ENCODE measurements around the gene ZFAND2A.
"Not testable (repeated sequence)": the region's sequence is repeated elsewhere in the genome, so short reads cannot be mapped to it uniquely, and the experiment has no call there.

Gene ZFAND2A

DNA sequence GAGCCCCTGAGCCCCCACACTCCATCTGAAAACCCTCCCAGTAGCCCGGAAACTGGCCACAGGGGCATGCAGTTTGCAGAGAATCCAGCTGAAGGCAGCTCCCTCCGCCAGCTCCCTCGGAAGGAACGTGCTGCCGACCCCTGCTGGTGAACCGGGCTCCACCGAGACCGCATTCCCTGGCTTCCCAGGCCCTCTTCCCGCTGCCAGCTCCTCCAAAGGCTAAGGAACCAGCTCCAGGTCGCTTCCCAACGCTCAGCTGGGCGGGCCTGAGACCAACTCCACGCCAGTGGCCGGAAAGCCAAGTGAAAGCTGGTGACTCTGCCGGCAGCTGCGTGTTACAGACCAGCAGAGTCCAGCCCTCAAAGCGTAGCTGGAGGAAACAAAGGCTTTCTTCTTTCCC is 36.3 kb downstream of the ZFAND2A start:
- DNase-seq (ENCODE audit: low spot score), result no peak

DNA sequence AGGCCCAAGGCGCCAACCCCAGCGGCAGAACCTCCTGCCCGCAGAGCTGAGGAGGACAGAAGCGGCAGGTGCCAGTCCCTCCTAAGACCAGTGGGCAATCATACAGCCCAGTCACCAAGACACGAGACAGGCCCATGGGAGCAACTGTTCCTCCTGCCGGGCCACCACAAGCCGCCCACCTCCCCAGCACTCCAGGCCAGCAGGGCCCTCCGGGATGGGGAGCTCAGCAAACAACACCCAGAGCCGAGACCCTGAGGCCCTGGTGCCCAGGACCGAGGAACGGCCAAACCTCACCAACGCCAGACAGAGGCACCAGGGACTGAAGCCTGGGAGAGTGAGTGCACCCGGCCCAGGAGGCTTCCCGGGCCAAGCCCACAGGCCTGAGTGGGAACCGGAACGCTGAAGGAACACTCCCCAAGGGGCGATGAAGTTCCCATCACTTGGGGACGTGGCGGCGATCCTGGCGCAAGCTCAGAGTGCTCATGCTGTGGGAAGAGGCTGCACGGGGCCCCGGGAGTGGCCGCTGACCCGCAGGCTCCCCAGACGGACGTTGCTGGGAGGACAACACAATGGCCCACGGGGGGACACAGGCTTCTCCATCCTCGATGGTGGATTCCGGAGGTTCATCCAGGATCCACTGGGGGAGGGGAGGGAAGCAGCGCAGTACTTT is 37.0 kb downstream of the ZFAND2A start:
- no peak for DNase-seq (ENCODE audit: low spot score)

DNA sequence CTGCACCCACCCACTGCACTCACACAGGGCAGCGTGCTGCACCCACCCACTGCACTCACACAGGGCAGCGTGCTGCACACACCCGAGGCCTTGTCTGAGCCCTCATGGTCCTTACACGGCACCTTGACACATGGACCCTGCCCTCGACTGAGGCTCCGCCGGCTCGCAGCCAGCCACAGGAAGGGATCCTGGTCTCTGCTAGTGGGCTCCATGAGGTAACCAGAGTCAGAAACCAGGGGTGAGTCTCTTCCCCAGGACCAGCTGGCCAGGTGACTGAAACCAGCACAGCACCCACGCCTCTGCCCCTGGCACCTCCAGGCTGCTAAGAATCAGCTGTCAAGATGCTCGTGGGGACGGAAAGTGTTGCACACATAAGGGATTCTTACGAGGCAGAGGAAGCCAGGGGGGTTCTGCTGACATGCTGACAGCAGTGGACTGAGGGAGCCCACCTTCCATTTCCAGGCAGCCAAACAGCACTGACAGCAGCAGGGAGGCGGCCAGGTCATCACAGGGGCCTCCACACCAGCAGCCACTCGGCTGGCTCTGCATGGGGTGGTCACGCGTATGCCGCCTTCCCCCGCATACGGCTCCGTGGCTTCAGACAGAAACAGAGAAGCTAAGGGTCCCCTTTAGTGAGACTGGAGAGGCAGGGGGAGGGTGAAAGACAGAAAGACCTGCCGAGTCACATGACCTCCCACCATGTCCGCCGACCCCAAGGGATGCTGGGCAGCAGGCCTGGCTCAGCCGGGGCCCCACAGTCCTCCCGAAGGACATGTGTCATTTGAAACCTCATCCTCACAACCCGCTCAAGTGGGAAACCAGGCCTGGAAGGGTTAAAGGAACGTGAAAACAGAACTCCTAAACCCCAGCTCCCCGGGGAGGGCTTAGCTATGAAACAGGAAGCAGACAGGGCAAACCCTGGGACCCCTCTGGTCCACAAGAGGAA is 37.8 kb downstream of the ZFAND2A start:
- no peak for DNase-seq (ENCODE audit: low spot score)

DNA sequence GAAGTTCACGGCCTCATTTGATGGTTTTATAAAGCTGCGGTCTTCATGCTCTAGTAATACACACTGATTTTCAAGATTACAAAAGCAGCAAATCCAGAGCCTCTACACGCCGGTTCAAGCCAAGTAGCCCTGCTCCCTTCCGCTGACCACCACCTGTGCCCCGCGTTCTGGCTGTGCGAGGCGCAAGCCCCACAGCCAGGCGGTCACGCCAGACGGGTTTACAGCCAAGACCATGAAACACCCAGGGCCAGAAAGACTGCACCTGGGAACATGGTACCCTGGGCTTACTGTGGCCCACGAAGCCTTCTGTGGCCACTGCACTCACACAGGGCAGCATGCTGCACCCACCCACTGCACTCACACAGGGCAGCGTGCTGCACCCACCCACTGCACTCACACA is 38.5 kb downstream of the ZFAND2A start:
- no peak for DNase-seq (ENCODE audit: low spot score)

DNA sequence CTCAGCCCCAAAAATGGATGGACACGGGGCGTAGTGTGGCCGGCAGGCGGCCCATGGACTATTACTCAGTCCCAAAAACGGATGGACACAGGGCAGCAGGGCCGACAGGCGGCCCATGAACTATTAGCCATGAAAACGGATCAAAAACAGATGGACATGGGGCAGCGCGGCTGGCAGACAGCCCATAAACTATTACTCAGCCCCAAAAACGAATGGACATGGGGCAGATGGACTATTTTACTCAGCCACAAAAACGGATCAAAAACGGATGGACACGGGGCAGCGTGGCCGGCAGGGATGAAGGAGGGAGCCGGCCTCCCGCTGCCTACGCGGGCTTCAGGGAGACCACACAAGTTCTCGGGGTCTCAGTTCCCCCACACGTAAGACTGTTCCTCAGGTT is 39.2 kb downstream of the ZFAND2A start:
- DNase-seq (ENCODE audit: low spot score), result no peak

DNA sequence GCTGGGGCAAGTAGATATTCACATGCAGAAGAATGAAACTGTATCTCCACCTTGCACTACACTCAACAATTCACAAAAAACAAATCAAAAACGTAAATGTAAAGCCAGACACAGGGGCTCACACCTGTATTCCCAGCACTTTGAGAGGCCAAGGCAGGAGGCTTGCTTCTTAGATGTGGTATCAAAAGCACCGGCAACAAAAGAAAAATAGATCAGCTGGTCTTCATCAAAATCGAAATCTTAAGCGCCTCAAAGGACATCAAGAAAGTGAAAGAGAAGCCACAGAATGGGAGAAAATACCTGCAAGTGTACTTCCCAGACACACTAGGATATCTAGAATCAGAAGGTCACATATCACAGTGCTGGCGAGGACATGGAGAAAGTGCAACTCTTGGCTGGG is 40.8 kb downstream of the ZFAND2A start:
- DNase-seq (ENCODE audit: low spot score), result no peak

DNA sequence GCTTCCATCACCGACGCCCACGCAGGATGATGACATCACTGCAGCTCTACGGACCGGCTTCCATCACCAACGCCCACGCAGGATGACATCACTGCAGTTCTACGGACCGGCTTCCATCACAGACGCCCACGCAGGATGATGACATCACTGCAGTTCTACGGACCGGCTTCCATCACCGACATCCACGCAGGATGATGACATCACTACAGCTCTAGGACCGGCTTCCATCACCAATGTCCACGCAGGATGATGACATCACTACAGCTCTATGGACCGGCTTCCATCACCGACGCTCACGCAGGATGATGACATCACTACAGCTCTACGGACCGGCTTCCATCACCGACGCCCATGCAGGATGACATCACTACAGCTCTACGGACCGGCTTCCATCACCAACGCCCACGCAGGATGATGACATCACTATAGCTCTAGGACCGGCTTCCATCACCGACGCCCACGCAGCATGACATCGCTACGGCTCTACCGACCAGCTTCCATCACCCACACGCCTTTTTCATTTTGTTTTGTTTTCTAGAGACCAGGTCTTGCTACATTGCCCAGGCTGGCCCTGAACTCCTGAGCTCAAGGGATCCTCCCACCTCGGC is 42.6 kb downstream of the ZFAND2A start:
- DNase-seq (ENCODE audit: low spot score), result no peak

DNA sequence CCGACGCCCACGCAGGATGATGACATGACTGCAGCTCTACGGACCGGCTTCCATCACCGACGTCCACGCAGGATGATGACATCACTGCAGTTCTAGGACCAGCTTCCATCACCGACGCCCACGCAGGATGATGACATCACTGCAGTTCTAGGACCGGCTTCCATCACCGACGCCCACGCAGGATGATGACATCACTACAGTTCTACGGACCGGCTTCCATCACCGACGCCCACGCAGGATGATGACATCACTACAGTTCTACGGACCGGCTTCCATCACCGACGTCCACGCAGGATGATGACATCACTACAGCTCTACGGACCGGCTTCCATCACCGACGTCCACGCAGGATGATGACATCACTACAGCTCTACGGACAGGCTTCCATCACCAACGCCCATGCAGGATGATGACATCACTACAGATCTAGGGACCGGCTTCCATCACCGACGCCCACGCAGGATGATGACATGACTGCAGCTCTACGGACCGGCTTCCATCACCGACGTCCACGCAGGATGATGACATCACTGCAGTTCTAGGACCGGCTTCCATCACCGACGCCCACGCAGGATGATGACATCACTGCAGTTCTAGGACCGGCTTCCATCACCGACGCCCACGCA is 43.5 kb downstream of the ZFAND2A start:
- DNase-seq (ENCODE audit: low spot score), result not testable (repeated sequence)

DNA sequence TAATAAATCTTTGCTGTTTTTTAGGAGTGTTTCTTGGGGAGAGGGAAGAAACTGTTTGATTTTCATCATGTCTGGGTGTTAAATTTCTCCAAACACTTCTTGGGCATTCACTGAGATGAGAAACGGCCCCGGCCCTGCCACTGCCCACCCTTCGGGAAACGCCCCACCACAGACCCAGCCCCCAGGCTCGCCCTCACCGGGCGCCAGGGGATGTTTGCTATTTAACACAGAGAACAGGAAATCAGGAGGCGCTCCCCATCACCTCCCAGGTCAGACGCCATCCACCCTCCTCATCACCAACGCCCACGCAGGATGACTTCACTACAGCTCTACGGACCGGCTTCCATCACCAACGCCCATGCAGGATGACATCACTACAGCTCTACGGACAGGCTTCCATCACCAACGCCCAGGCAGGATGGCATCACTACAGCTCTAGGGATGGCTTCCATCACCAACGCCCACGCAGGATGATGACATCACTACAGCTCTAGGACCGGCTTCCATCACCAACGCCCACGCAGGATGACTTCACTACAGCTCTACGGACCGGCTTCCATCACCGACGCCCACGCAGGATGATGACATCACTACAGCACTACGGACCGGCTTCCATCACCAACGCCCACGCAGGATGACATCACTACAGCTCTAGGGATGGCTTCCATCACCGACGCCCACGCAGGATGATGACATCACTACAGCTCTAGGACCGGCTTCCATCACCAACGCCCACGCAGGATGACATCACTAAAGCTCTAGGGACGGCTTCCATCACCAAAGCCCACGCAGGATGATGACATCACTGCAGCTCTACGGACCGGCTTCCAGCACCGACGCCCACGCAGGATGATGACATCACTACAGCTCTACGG is 44.6 kb downstream of the ZFAND2A start:
- not testable (repeated sequence) for DNase-seq (ENCODE audit: low spot score)

DNA sequence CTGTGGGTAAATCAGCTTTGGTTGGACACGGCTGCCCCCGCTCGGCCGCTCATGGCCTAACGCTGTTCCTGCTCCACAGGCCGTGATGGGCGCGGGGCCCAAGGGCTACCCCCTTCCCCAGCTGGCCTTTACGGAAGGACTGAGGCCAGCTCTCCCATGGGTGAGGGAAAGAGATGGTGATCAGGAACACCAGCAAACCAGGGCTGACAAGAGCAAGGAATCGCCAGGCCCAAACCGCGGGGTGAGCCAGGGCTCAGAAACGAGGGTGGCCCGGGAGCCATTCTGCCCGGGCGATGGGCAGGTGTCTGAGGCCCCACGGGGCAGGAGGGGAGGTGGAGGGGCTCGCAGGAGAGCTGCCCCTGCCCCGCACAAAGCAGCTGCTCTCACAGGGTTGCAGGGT is 45.5 kb downstream of the ZFAND2A start:
- DNase-seq (ENCODE audit: low spot score), result no peak

DNA sequence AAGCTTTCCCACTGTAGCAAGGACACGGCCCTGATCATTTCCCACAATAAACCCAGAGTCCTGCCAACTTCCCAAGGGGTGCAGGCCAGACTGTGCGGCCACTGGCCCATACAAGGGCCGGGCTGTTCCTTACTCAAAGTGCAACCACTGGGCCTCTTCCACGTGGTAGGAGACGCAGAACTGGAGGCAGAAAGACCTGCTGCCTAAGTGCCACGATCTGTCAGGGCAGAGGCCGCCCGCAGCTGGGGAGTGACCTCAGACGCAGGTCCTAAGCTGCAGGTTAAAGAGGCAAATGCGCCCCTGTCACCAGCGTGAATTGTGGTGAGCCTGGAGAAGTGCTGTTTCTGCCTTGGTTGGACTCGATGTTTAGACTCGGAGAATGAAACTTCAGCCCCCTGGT is 45.9 kb downstream of the ZFAND2A start:
- DNase-seq (ENCODE audit: low spot score), result no peak

DNA sequence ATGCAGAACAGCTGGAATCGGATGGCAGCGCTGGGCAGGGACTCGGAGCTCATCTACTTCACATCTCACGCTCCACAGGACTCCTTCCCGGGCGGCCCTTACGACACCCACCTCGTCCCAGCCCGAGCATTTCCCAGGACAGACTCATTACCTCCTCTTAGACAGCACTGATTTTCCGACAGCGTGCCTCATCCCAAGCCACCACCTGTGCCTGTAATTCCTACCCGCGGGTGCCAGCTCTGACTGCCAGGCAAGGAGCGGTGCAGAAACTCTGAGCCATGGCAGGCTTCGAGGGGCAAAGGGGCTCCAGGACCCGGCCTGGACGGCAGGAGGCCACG is 46.5 kb downstream of the ZFAND2A start:
- DNase-seq (ENCODE audit: low spot score), result no peak

DNA sequence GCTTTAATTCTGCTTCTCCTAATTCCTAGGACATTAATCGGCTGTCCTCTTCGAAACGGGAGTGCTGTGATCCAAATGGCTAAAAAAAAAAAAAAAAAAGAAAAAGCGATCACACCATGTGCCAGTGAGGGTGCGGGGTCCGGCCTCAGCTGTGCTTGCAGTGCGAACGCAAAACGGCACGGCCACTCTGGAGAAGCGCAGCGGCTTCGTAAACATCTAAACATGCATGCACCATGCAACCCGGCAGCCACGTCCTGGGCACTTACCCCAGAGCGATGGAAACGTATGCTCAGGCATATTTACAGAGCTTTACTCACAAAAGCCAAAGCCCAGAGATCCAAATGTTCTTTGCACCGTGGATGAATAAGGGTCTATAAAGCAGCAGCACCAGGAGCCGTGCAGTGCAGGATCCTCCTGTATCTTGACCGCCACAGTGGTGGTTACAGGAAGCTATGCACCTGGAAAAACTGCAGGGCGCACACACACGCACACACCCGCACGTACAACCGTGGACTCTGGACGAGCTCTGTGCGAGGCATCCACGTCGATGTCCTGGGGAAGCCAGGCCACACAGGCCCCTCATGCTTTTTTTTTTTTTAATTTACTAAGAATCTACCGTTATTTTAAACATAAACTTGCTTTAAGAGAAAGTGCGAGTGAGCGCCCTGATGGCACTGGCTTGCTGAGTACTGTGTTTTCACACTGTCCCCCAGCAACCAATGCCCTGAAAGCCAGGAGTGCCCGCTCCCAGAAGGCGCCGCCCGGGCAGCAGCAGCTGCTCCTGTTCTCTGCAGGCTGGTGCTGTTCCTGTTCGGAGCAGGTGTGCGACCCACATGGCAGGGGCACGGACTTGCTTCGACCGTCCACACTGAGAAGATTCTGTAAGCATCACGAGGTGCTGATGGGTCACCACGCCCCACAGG is 47.1 kb downstream of the ZFAND2A start:
- no peak for DNase-seq (ENCODE audit: low spot score)

DNA sequence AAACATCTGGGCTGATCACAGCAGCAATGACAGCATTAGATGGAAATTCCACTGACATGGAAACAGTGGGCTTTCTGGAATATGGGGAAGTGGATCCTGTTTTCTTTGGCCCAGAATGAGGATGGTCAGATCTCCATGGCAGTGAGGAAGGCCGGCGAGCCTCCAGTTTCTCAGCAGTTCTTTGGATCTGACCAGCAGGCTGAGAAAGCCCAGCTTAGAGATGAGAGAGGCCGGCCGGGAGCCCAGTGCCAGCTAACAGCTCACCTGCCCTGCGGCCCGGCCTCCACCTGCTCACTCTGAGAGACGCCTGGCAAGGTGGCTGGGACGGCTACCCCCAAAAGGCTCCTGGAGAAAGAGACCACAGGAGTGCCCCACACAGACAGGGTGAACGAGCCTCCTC is 47.9 kb downstream of the ZFAND2A start:
- DNase-seq (ENCODE audit: low spot score), result no peak

DNA sequence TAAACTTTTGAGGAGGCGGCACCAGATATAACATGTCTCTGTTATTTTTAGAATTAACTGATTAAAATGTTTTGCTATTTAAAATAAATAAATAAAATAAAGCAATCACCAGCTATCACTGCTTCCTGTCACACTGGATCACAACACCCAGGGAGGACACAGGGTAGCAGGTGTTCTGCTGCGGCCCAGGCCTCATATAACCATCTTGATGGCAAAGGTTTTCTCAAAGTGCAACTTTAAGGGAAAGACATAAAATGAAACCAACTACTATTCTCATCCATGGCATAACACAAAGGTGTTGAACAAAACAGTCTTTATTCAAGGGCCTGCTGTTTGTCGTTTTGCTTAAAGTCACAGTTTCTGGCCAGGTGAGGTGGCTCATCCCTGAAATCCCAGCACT is 48.8 kb downstream of the ZFAND2A start:
- DNase-seq (ENCODE audit: low spot score), result no peak

DNA sequence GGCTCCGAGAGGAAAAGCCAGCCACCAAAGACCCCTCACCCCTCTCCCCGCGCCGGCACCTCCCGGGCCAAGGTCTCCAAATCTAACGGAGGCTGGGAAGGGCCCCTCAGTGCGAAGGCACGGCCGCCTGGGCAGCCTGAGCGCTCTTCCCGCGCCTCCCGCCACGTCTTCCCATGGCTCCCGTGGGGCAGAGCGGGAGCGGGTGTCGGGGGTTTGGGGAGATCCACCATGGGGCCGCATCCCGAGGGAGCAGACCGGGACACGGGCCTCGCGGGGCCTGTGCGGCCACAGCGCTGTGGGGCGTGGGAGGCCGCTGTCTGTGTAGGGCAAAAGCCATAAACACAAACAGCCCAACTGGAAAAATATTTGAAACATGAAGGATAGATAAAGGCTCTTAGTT is 49.6 kb downstream of the ZFAND2A start:
- DNase-seq (ENCODE audit: low spot score), result no peak

DNA sequence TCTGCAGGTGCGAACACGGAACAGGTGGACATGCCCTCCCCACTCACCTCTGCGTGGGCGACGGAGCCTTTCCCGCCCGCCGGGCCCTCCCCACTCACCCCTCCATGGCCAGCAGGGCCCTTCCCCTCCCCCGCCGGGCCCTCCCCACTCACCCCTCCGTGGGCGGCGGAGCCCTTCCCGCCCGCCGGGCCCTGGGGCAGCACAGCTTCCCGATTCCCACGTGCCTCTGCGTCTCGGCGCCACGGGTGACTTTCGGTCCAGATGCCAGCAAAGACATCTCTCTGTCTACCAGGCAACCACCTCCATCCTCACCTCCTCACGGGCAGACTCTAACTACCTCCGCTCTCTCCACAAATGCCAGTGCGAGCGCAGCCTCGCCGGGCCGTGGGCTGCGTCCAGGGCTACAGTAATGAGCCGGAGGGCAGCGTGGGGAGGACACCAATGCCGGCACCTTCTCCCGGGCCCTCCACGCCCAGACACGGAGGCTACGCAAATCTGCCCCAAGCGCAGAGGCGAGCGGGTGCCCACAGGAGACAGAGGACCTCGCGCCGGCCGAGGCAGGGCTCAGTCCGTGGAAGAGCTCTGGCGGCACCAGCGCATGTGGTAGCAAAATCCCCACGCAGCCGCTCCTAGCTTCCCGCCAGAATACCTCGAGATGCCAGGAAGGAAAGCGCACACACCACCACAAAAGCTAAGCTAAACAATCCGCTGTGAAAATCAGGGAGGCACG is 50.2 kb downstream of the ZFAND2A start:
- no peak for DNase-seq (ENCODE audit: low spot score)

DNA sequence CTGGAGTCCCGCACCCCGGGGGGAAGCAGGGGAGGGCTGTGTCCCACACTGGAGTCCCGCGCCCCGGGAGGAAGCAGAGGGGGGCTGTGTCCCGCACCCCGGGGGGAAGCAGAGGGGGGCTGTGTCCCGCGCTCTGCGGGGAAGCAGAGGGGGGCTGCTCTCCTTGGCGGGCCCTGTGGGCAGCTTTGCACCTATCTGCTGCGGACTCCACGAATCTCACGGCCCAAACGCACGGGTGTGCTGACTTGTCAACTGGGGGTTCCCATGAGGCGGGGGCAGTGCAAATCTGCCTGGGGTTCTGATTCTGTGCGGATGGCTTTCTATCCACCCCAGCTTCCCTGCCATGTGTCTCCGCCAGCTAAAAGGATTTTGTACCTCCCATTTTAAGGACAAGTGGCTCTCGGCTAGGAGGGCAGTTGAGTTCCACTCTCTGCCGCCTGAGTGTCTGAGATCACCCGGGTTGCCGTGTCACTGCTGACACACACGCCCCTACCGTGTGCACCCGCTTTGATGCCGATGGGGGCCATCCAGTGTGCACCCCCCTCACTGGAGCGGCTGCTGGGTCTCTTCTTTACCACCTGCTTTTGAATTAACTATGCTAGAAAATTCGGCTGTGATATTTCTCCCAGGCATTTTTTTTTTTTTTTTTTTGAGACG is 51.6 kb downstream of the ZFAND2A start:
- DNase-seq (ENCODE audit: low spot score), result no peak

DNA sequence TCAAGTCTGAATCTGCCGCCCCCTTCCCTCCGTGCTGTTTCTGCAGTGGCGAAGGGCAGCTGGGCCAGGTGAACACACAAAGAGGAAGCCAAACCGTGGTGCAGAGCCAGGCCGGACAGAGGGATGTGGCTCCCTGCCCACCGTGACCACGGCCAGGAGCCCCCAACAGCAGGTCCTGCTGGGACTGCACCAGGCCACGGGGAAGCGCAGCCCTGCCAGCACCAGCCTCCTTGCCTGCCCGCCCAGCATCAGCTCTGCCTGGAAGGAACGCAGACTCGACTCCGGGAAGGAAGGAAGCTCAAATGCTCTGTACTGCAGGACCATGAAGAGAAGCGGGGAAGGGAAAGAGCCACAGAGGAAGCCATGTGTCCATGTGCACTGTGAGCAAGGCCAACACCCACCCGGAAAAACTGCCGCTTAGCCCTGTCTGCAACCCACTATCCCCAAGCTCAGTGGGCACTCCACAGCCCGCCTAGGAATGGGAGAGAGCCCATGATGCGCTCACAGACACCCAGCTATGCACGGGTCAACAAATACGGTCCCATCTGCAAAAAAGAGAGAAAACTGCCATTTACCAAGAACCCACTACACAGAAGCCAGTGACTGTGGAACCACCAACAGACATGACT is 53.1 kb downstream of the ZFAND2A start:
- no peak for DNase-seq (ENCODE audit: low spot score)
